Cardiac muscle cell (in vitro differentiated cells and primary cell): ENCODE measurements around the gene TRMT1. TPM values are rescaled to one million over a fixed set of nuclear protein-coding genes. Genes with fewer than 3 reads are reported as not detected.
A peak's percentile ranks its signal among the peaks of the same experiment; 100 is the strongest.

Source experiments
- DNase-seq, 2 donors: peaks; one replicate each; pipeline versions ENCODE4 v3.0.0 to v3.0.0-alpha.2; 2010 to 2017; ENCODE audit warnings: low read depth in 1 of 2, low spot score in 1 of 2
- H3K27ac ChIP-seq: fragments of 200-600 bp; sonication (generic); 2 replicates; pipeline ENCODE4 v1.5.1; 2016
- H3K27me3 ChIP-seq: fragments of 200-600 bp; sonication (generic); 2 replicates; pipeline ENCODE4 v1.6.0; 2016; ENCODE audit warnings: control low read depth
- H3K36me3 ChIP-seq: fragments of 200-600 bp; sonication (generic); 2 replicates; pipeline ENCODE4 v1.5.1; 2016; ENCODE audit warnings: control low read depth
- H3K4me1 ChIP-seq: fragments of 200-600 bp; sonication (generic); 2 replicates; pipeline ENCODE4 v1.8.1; 2017; ENCODE audit warnings: low read depth, mild to moderate bottlenecking, mixed run types
- H3K4me3 ChIP-seq: fragments of 200-600 bp; sonication (generic); 2 replicates; pipeline ENCODE4 v1.5.1; 2016; ENCODE audit warnings: mild to moderate bottlenecking
- H3K9me3 ChIP-seq: fragments of 200-600 bp; sonication (generic); 2 replicates; pipeline ENCODE4 v1.5.1; 2017; ENCODE audit warnings: low read depth, mild to moderate bottlenecking, control low read depth
- polyA plus RNA-seq: library from polyadenylated mRNA; unstranded; fragments of >200 nt; fragmentation: Nextera tagmentation; extraction: Ambion mirVana; gene quantifications from 2 replicates; pipeline ENCODE4 v1.2.1, GENCODE V29; 2016
- total RNA-seq: library from RNA; depleted of rRNA; stranded (reverse); fragments of >200 nt; gene quantifications from 2 replicates; pipeline ENCODE4 v1.2.3, GENCODE V29; 2016
- TF ChIP-seq, protein P1 (sequence below): IDR thresholded peaks from 2 replicates; pipeline ENCODE4 v1.5.1; 2012; ENCODE audit warnings: low read depth, mild to moderate bottlenecking, low read length

The TRMT1 gene
- total and polyA plus RNA-seq, 2 experiments from 2014 or later: 48.5 to 56.0 TPM

DNA sequence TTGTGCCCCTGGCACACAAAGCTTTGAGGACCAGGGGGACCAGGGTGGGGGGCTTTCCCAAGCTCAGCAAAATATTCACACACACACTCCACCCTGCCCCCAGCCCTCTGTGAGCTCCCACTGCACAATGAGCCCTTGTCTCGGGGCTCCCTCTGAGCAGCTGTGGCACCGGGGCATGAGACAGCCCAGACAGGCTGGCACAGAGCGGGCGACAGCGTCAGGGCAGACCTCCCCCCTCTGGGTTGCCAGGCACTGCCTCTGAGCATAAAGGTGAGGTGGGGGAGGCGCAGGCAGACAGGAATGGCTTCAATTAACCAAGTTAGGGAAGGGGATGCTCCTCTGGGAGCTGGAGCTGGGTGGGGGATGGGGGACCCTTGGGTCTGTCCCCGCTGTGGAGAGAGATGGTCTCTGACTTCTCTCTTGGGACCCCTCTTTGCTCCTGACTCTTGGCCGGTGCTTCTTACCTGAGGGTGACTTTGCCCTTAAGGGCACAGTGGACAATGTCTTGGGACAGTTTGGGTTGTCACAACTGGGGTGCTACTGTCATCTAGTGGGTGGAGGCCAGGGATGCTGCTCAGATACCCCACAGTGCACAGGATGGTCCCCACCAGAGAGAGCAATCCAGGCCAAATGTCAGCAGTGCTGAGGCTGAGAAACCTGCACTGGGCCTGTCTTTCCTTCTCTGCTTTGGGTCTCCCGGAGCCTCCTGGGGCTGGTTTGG lies 44.2 kb downstream of the TRMT1 start:
- H3K9me3 ChIP-seq: no peaks in the 10 kb centered on the region
- DNase-seq: no peak
- H3K27ac ChIP-seq: no peak overlapping the region
- TF ChIP-seq, protein P1, sequence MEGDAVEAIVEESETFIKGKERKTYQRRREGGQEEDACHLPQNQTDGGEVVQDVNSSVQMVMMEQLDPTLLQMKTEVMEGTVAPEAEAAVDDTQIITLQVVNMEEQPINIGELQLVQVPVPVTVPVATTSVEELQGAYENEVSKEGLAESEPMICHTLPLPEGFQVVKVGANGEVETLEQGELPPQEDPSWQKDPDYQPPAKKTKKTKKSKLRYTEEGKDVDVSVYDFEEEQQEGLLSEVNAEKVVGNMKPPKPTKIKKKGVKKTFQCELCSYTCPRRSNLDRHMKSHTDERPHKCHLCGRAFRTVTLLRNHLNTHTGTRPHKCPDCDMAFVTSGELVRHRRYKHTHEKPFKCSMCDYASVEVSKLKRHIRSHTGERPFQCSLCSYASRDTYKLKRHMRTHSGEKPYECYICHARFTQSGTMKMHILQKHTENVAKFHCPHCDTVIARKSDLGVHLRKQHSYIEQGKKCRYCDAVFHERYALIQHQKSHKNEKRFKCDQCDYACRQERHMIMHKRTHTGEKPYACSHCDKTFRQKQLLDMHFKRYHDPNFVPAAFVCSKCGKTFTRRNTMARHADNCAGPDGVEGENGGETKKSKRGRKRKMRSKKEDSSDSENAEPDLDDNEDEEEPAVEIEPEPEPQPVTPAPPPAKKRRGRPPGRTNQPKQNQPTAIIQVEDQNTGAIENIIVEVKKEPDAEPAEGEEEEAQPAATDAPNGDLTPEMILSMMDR: no peak
- H3K27me3 ChIP-seq: peaks cover 74% of the 10 kb centered on the region
- peaks cover 2% of the 10 kb centered on the region for H3K4me1 ChIP-seq
- no peak overlapping the region for H3K4me3 ChIP-seq
- no peaks in the 10 kb centered on the region for H3K36me3 ChIP-seq

DNA sequence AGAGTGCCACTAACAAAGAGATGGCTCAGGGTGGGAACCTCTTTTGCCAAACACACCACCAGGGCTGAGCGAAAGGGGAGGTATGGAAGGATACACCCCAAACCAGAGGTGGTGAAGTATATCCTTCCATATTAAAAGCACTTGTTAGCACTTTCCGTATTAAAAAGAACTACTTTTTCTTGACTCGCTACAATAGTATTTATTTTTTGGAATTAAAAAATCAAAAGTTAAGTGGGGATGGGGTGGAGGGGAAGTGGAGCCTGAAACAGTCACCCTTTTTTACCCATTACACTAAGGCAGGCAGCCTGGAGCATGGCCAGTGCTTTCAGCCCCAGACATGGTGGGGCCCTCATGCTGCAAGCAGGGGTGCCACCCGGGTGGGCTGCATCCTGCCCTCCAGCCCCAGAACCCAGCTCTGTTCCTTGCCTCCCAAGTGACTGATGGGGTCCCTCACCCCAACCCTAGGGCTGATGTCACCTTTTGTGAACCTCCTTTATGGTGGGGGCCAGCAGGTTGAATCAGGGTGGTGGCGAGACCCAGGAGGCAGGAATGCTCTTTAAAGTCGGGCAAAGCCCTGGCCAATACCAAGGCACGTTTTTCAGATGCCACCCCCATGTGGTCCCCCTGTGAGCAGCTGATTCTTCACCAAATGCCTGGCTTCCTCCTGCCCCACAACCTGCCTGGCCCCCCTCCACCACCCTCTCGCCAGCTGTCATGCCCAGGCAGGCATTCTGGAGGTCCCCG lies 44.9 kb downstream of the TRMT1 start:
- Histone ChIP-seq H3K27ac (no peak overlapping the region), H3K27me3 (peaks cover 78% of the 10 kb centered on the region), H3K9me3 (no peaks in the 10 kb centered on the region), H3K36me3 (no peaks in the 10 kb centered on the region), H3K4me1 (no peaks in the 10 kb centered on the region), H3K4me3 (no peak overlapping the region)
- TF ChIP-seq, protein P1: no peak
- no peak for DNase-seq

DNA sequence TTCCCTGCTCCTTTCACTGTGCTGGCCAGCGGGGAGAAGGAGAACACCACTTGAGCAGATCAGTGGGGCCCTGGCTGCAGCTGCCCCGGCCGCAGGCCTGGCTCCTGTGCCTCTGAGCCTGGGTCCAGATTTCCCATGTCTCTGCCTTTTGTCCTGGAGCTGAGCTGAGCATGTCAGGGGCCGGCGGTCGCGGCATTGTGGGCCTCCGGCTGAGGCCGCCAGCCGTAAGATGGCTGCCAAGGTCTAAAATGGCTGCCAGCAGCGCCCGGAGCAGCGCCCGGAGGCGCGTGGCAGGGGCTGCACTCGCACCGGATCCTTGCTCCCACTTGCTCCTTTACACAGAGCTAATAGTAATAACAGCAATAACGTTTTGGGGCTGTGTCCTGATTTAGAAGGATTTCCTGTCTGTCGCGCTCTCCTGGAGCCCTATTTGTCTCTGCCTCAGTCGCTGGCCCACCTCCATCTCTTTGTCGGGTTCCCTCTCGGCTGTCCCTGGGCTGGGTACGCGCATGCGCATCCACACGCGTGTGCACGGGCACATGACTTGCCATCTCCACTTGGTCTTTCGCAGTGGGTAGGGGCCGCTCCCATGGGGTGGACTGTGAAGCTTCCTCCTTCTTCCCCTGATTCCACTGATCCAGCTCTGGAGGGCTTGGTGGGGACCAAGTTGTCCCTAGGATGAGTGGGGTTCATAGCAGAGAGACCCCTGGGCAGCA lies 46.0 kb downstream of the TRMT1 start:
- no peak overlapping the region for H3K27ac ChIP-seq
- H3K4me1 ChIP-seq: no peaks in the 10 kb centered on the region
- H3K4me3 ChIP-seq: no peak overlapping the region
- H3K36me3 ChIP-seq: no peaks in the 10 kb centered on the region
- no peak for DNase-seq
- peaks cover 78% of the 10 kb centered on the region for H3K27me3 ChIP-seq
- H3K9me3 ChIP-seq: no peaks in the 10 kb centered on the region
- TF ChIP-seq, protein P1: no peak

DNA sequence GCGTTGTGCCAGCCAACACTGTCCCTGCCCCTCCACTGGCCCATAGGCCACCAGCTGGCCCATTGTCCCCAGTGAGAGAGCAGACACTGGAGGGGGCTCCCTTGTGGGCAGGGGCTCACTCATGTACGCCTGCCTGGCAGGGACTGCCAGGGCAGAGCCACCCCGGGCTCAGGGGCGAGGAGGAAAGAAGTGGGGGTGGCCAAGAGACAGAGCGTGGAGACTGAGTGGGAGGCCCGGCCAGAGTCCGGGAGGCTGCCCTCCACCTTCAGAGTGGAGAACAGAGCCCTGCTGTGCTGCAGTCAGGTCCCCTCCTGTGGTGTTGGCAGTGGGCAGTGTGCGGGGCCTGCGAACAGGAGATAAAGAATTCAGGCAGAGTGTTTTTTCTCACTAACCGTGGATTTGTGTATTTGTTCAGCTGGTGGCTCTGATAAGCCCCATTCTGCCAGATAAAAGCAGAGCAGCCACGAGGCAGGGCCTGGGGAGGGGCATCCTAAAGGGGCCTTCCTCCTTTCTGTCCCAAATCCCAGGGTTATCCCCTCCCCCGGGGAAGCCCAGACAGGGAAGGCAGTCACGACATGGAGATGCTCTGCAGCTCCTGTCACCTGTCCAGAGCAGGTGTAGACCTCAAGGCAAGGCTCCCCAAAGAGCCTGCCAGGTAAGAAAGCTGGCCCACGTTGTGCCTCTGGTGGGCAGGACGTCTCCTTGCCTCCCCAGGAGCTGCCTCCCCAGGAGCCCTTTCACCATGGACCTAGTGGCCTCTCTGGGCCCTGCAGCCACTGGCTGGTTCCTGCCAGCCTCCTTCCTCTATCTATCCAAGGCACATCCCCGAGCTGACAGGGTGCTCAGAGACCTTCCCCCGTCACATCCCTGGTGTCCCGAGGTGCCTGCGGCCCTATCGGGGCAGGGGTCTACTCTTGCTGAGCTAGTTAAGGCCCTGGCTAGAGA lies 46.9 kb downstream of the TRMT1 start:
- no peak overlapping the region for H3K27ac ChIP-seq
- TF ChIP-seq, protein P1: peak; percentile 5
- H3K27me3 ChIP-seq: peaks cover 86% of the 10 kb centered on the region
- no peak overlapping the region for H3K4me3 ChIP-seq
- no peaks in the 10 kb centered on the region for H3K36me3 ChIP-seq
- no peaks in the 10 kb centered on the region for H3K9me3 ChIP-seq
- H3K4me1 ChIP-seq: no peaks in the 10 kb centered on the region
- DNase-seq: peak in 1 of 2 donors; percentile 44
